Astrocyte of the cerebellum (primary cell): ENCODE results near the gene SLC30A7.

ENCODE experiments used
- DNase-seq: peaks from one replicate; pipeline ENCODE4 v3.0.0-alpha.2; 2011; ENCODE audit warnings: low read depth
- H3K4me3 ChIP-seq: 2 replicates; pipeline ENCODE4 v1.5.1; 2011; ENCODE audit warnings: mild to moderate bottlenecking, low read depth, low read length, moderate library complexity
- CTCF ChIP-seq: IDR thresholded peaks from 2 replicates; pipeline ENCODE4 v1.5.1; 2012; ENCODE audit warnings: low read length, low read depth, moderate library complexity, mild to moderate bottlenecking; ENCODE audit errors: missing control alignments
- in situ Hi-C: cut with HindIII; loops from 2 replicates; pipeline ENCODE4 v1.10.0; 2017; ENCODE audit warnings: low sequenced_read_pairs

SLC30A7 gene

GRCh38 chr1:101030881-101031280 is 135.0 kb downstream of the SLC30A7 start:
- in situ Hi-C loops, result no loop called here

More at GRCh38 chr1:101030881-101031280, 135.0 kb downstream of the SLC30A7 start:
- TF ChIP-seq CTCF, result no peak
- DNase-seq, result no peak
- H3K4me3 ChIP-seq, result no peak overlapping the region
